ENCODE results near the gene TUNAR.

- TF ChIP-seq EZH2 (IDR thresholded peaks at IDR 0.05; ENCODE audit: borderline replicate concordance, low read depth, low read length, severe bottlenecking) (no peak), CTCF (IDR thresholded peaks at IDR 0.05; ENCODE audit: borderline replicate concordance, extremely low read depth, low read length, poor library complexity, severe bottlenecking) (no peak)
Measured at GRCh38 chr14:95849761-95850160, 26.9 kb upstream of the TUNAR start.
